Astrocyte (in vitro differentiated cells and primary cell): Measurements from ENCODE around the gene ITSN1. TPM values are rescaled to one million over a fixed set of nuclear protein-coding genes. Genes with fewer than 3 reads are reported as not detected.
"Not testable (repeated sequence)": the region's sequence is repeated elsewhere in the genome, so short reads cannot be mapped to it uniquely, and the experiment has no call there.

Experiments
- DNase-seq: peaks from one replicate; pipeline ENCODE4 v3.0.0-alpha.2; 2010; ENCODE audit warnings: low read depth
- FAIRE-seq: peaks from 2 replicates; lab custom pipeline; 2011; peaks lifted over from hg19 to GRCh38; lab: Jason Lieb, UNC
- H2AFZ ChIP-seq: 2 replicates; pipeline ENCODE4 v1.6.0; 2012; ENCODE audit warnings: low read depth, low read length, inconsistent platforms
- H3K27ac ChIP-seq: 2 replicates; pipeline ENCODE4 v1.5.1; 2011; ENCODE audit warnings: low read depth, low read length, inconsistent platforms
- H3K27me3 ChIP-seq: 2 replicates; pipeline ENCODE4 v1.6.0; 2011; ENCODE audit warnings: low read length, inconsistent platforms; ENCODE audit not compliant: insufficient read depth
- H3K36me3 ChIP-seq: 2 replicates; pipeline ENCODE4 v1.5.1; 2011; ENCODE audit warnings: low read length, inconsistent platforms; ENCODE audit not compliant: insufficient read depth
- H3K4me1 ChIP-seq: 2 replicates; pipeline ENCODE4 v1.5.1; 2011; ENCODE audit warnings: low read length, inconsistent platforms; ENCODE audit not compliant: insufficient read depth
- H3K4me2 ChIP-seq: 2 replicates; pipeline ENCODE4 v1.6.0; 2012; ENCODE audit warnings: low read length, inconsistent platforms
- H3K4me3 ChIP-seq: 2 replicates; pipeline ENCODE4 v1.5.1; 2011; ENCODE audit warnings: low read depth, mild to moderate bottlenecking, low read length, inconsistent platforms; ENCODE audit not compliant: insufficient read depth
- H3K79me2 ChIP-seq: 2 replicates; pipeline ENCODE4 v1.6.0; 2012; ENCODE audit warnings: mild to moderate bottlenecking, low read length, inconsistent platforms; ENCODE audit not compliant: insufficient read depth
- H3K9ac ChIP-seq: 2 replicates; pipeline ENCODE4 v1.6.0; 2012; ENCODE audit warnings: mild to moderate bottlenecking, low read length, inconsistent platforms
- H3K9me3 ChIP-seq: 2 replicates; pipeline ENCODE4 v1.5.1; 2012; ENCODE audit warnings: low read depth, mild to moderate bottlenecking, low read length, inconsistent platforms; ENCODE audit not compliant: insufficient read depth
- H4K20me1 ChIP-seq: 2 replicates; pipeline ENCODE4 v1.6.0; 2012; ENCODE audit warnings: low read length, inconsistent platforms; ENCODE audit not compliant: insufficient read depth
- H3K27ac Mint-ChIP-seq: one replicate; pipeline ENCODE4 v1.8.0; 2021; ENCODE audit warnings: mild to moderate bottlenecking, mixed read lengths; ENCODE audit not compliant: unreplicated experiment
- H3K27me3 Mint-ChIP-seq: one replicate; pipeline ENCODE4 v1.8.0; 2021; ENCODE audit warnings: low read depth, mixed read lengths; ENCODE audit not compliant: unreplicated experiment
- H3K36me3 Mint-ChIP-seq: one replicate; pipeline ENCODE4 v1.8.0; 2021; ENCODE audit warnings: low read depth, mixed read lengths; ENCODE audit not compliant: unreplicated experiment
- H3K4me1 Mint-ChIP-seq: one replicate; pipeline ENCODE4 v1.8.0; 2021; ENCODE audit warnings: low read depth, mixed read lengths; ENCODE audit not compliant: unreplicated experiment
- H3K4me3 Mint-ChIP-seq: one replicate; pipeline ENCODE4 v1.8.0; 2021; ENCODE audit warnings: mild to moderate bottlenecking, moderate library complexity, mixed read lengths; ENCODE audit not compliant: unreplicated experiment
- H3K9me3 Mint-ChIP-seq: one replicate; pipeline ENCODE4 v1.8.0; 2021; ENCODE audit warnings: mild to moderate bottlenecking, mixed read lengths; ENCODE audit not compliant: unreplicated experiment
- EZH2 ChIP-seq: IDR thresholded peaks from 2 replicates; pipeline ENCODE4 v1.6.1; 2012; ENCODE audit warnings: mild to moderate bottlenecking, low read length, inconsistent platforms; ENCODE audit not compliant: insufficient read depth
- total RNA-seq: library from RNA; stranded (reverse); gene quantifications from 2 replicates; pipeline ENCODE4 v1.2.1, GENCODE V29; 2021
- TF ChIP-seq, protein P1 (sequence below): IDR thresholded peaks from 2 replicates; pipeline ENCODE4 v1.5.1; 2011; ENCODE audit warnings: low read depth, mild to moderate bottlenecking, inconsistent platforms, low read length, moderate library complexity; ENCODE audit not compliant: insufficient read depth

Gene ITSN1
- total RNA-seq, 1 donor from 2014 or later = 77.3 TPM

DNA sequence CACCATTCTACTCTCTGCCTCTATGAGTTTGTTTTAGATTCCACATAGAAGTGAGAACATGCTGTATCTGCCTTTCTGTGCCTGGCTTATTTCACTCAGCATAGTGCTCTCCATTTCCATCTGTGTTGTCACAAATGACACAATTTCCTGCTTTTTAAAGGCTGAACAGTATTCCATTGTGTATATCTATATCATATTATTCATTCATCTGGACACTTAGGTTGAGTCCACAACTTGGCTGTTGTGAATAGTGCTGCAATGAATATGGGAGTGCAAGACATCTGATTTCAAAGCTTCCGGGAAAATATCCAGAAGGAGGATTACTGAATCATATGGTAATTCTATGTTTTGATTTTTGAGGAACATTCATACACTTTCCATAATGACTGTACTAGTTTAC is 33.7 kb upstream of the ITSN1 start:
- Histone ChIP-seq H3K27me3 (no peaks in the 10 kb centered on the region), H4K20me1 (no peaks in the 10 kb centered on the region), H3K9ac (no peak overlapping the region), H3K4me2 (peak overlapping the region; percentile 15), H3K4me3 (no peak overlapping the region), H2AFZ (no peak overlapping the region), H3K36me3 (peaks cover 4% of the 10 kb centered on the region), H3K9me3 (no peaks in the 10 kb centered on the region), H3K79me2 (no peaks in the 10 kb centered on the region), H3K27ac (peak overlapping the region; percentile 4), H3K4me1 (no peaks in the 10 kb centered on the region)
- Mint-ChIP-seq H3K9me3 (no peaks in the 10 kb centered on the region), H3K36me3 (peaks cover 3% of the 10 kb centered on the region), H3K27me3 (no peaks in the 10 kb centered on the region), H3K4me3 (no peak overlapping the region), H3K27ac (no peak overlapping the region), H3K4me1 (no peaks in the 10 kb centered on the region)
- no peak for TF ChIP-seq EZH2
- TF ChIP-seq, protein P1, sequence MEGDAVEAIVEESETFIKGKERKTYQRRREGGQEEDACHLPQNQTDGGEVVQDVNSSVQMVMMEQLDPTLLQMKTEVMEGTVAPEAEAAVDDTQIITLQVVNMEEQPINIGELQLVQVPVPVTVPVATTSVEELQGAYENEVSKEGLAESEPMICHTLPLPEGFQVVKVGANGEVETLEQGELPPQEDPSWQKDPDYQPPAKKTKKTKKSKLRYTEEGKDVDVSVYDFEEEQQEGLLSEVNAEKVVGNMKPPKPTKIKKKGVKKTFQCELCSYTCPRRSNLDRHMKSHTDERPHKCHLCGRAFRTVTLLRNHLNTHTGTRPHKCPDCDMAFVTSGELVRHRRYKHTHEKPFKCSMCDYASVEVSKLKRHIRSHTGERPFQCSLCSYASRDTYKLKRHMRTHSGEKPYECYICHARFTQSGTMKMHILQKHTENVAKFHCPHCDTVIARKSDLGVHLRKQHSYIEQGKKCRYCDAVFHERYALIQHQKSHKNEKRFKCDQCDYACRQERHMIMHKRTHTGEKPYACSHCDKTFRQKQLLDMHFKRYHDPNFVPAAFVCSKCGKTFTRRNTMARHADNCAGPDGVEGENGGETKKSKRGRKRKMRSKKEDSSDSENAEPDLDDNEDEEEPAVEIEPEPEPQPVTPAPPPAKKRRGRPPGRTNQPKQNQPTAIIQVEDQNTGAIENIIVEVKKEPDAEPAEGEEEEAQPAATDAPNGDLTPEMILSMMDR = no peak
- DNase-seq (peak; percentile 6), FAIRE-seq (no peak)

DNA sequence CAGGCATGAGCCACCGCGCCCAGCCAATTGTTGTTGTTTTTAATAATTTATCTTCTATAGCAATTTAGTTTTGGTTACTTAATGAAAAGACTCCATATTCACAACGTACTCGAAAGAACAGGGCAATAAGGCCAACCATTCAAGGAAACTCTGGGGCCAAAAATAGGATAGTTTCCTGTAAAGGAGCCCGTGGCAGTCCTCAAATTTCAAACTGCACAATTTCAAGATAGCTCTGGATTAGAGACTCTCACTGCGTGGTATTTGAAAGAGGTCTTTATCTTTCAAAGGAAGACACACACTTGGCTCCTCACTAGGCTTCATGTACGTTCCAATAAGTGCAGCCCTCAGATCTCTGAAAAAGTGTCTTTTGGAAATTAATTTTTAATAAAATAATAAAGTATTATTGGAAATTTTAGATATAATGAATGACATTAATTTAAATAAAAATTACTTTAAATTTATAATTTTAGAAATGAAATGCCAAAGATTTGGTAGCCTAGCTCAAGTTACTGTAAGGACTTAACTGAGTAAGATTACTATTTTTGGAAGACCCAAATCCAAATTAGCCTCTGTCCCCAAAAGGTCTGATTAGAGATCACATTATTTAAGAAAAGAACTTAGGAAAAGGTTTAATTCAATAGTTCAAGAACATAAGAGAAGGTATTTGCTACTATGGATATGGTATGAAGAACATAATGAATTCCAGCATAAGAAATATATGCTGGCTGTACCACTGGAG is 31.1 kb upstream of the ITSN1 start:
- peaks cover 3% of the 10 kb centered on the region for H3K36me3 Mint-ChIP-seq
- no peak for TF ChIP-seq EZH2
- TF ChIP-seq, protein P1 = no peak
- DNase-seq (no peak), FAIRE-seq (no peak)
- H3K4me2 ChIP-seq = no peak overlapping the region
- H3K79me2 ChIP-seq = no peaks in the 10 kb centered on the region
- H3K4me1 ChIP-seq = no peaks in the 10 kb centered on the region
- H3K27ac Mint-ChIP-seq = no peak overlapping the region
- H3K9me3 ChIP-seq = no peaks in the 10 kb centered on the region
- no peaks in the 10 kb centered on the region for H3K27me3 Mint-ChIP-seq
- H3K27me3 ChIP-seq = no peaks in the 10 kb centered on the region
- no peak overlapping the region for H3K4me3 Mint-ChIP-seq
- H4K20me1 ChIP-seq = no peaks in the 10 kb centered on the region
- H3K9ac ChIP-seq = no peak overlapping the region
- H3K4me3 ChIP-seq = no peak overlapping the region
- H3K27ac ChIP-seq = no peak overlapping the region
- no peaks in the 10 kb centered on the region for H3K4me1 Mint-ChIP-seq
- no peak overlapping the region for H2AFZ ChIP-seq
- no peaks in the 10 kb centered on the region for H3K9me3 Mint-ChIP-seq
- peaks cover 8% of the 10 kb centered on the region for H3K36me3 ChIP-seq

DNA sequence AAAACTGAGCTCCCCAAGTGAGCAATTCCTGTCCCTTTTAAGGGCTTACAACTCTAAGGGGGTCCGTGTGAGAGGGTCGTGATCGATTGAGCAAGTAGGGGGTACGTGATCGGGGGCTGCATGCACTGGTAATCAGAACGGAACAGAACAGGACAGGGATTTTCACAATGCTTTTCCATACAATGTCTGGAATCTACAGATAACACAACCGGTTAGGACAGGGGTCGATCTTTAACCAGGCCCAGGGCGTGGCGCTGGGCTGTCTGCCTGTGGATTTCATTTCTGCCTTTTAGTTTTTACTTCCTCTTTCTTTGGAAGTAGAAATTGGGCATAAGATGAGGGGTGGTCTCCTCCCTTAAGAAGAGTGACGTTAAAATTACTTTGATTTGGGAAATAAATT is 24.7 kb upstream of the ITSN1 start:
- H3K9me3 ChIP-seq, H3K27me3 Mint-ChIP-seq, H4K20me1 ChIP-seq, H3K4me3 Mint-ChIP-seq, H3K27me3 ChIP-seq, DNase-seq, H3K4me1 Mint-ChIP-seq, FAIRE-seq, H3K27ac ChIP-seq, H3K27ac Mint-ChIP-seq, H3K4me2 ChIP-seq, H3K79me2 ChIP-seq, H3K4me3 ChIP-seq, H2AFZ ChIP-seq, H3K9ac ChIP-seq, H3K9me3 Mint-ChIP-seq, H3K4me1 ChIP-seq: not testable (repeated sequence)
- peaks cover 11% of the 10 kb centered on the region for H3K36me3 ChIP-seq
- H3K36me3 Mint-ChIP-seq = peaks cover 11% of the 10 kb centered on the region
